HepG2 (cell line): ENCODE results near the gene VCP. TPM values are rescaled to one million over a fixed set of nuclear protein-coding genes. Genes with fewer than 3 reads are reported as not detected.

Source experiments
- ATAC-seq: fragments of 200-7000 bp; cut with Tn5 transposase; 3 replicates; pipeline ENCODE4 v1.9.1; 2020; ENCODE audit warnings: mild to moderate bottlenecking, moderate library complexity
- BruUV-seq: library from RNA; stranded (reverse); fragments of 400-500 nt; replicated peaks from 2 replicates; lab custom pipeline; 2021; lab: Mats Ljungman, UMichigan
- CTCF ChIA-PET: fragments of 300-600 bp; formaldehyde crosslinking; extraction: SDS; loops from one replicate; lab custom pipeline; 2021; ENCODE audit warnings: low total read pairs, inconsistent platforms, low intra/inter-chr PET ratio; lab: Yijun Ruan, JAX
- POLR2A ChIA-PET: fragments of 350-600 bp; sonication (Branson Sonifier 250); formaldehyde crosslinking; loops from one replicate; lab custom pipeline; 2020; ENCODE audit warnings: antibody characterized with exemption, inconsistent platforms; lab: Yijun Ruan, JAX
- DNase-seq: peaks from one replicate; pipeline ENCODE4 v3.0.0-alpha.2; 2015; ENCODE audit warnings: low spot score
- FAIRE-seq: peaks from 3 replicates; lab custom pipeline; 2011; peaks lifted over from hg19 to GRCh38; lab: Jason Lieb, UNC
- H2AFZ ChIP-seq: one replicate; pipeline ENCODE4 v1.6.1; 2011; ENCODE audit warnings: low read length, inconsistent platforms
- H3K27ac ChIP-seq: fragments of 300-600 bp; 3 replicates; pipeline ENCODE4 v1.8.0; 2011; ENCODE audit warnings: mixed run types, mild to moderate bottlenecking, mixed read lengths, low read length, inconsistent platforms; ENCODE audit not compliant: insufficient read depth; ENCODE audit errors: extremely low read length
- H3K27me3 ChIP-seq, 2 experiments: fragments of 200-600 bp in 1 of 2; 2 replicates in 1 of 2; 3 replicates in 1 of 2; pipeline versions ENCODE4 v1.6.0 to v1.8.0; 2011; ENCODE audit warnings: low read length in 2 of 2, mild to moderate bottlenecking in 2 of 2, moderate library complexity in 2 of 2, inconsistent platforms in 1 of 2; ENCODE audit not compliant: insufficient read depth in 2 of 2, control insufficient read depth in 1 of 2
- H3K36me3 ChIP-seq, 2 experiments: fragments of 200-600 bp in 1 of 2; replicated peaks in 1 of 2; 2 replicates in 1 of 2; 3 replicates in 1 of 2; pipeline versions ENCODE4 v1.5.1 to v1.8.0; 2011; ENCODE audit warnings: low read length in 2 of 2, inconsistent platforms in 1 of 2; ENCODE audit not compliant: insufficient read depth in 2 of 2, control insufficient read depth in 1 of 2
- H3K4me1 ChIP-seq: 2 replicates; pipeline ENCODE4 v1.5.1; 2012; ENCODE audit warnings: low read length, inconsistent platforms; ENCODE audit not compliant: insufficient read depth
- H3K4me2 ChIP-seq: 2 replicates; pipeline ENCODE4 v1.6.0; 2011; ENCODE audit warnings: low read depth, low read length, inconsistent platforms
- H3K4me3 ChIP-seq, 3 experiments: fragments of 200-600 bp in 1 of 3; sonication (generic), shearing (Covaris generic) in 1 of 3; replicated peaks in 1 of 3; 2 replicates each; pipeline ENCODE4 v1.5.1; 2011 to 2016; ENCODE audit warnings: low read length in 3 of 3, inconsistent platforms in 2 of 3, low read depth in 2 of 3, mild to moderate bottlenecking in 2 of 3, control low read depth in 1 of 3, mixed read lengths in 1 of 3; ENCODE audit not compliant: insufficient read depth in 1 of 3
- H3K79me2 ChIP-seq: one replicate; pipeline ENCODE4 v1.6.1; 2011; ENCODE audit warnings: low read length, inconsistent platforms; ENCODE audit not compliant: insufficient read depth
- H3K9ac ChIP-seq: 2 replicates; pipeline ENCODE4 v1.6.0; 2011; ENCODE audit warnings: mild to moderate bottlenecking, low read depth, low read length, inconsistent platforms; ENCODE audit not compliant: insufficient read depth
- H3K9me3 ChIP-seq: 2 replicates; pipeline ENCODE4 v1.5.1; 2012; ENCODE audit warnings: mild to moderate bottlenecking, low read length
- H4K20me1 ChIP-seq: 2 replicates; pipeline ENCODE4 v1.6.0; 2011; ENCODE audit warnings: inconsistent platforms, mild to moderate bottlenecking, low read length, moderate library complexity; ENCODE audit not compliant: insufficient read depth
- MXI1 ChIP-seq: IDR thresholded peaks from 3 replicates; pipeline ENCODE4 v1.6.1; 2012; ENCODE audit warnings: low read depth, low read length, inconsistent platforms, borderline replicate concordance
- NFIC ChIP-seq: IDR thresholded peaks from 2 replicates; pipeline ENCODE4 v1.6.1; 2012; ENCODE audit warnings: mild to moderate bottlenecking, low read length, inconsistent platforms
- ZNF501 ChIP-seq: sonication (generic); formaldehyde crosslinking; IDR thresholded peaks from 2 replicates; pipeline ENCODE4 v1.5.1; 2020; ENCODE audit warnings: mild to moderate bottlenecking, moderate library complexity, missing genetic modification reagents
- WGBS: methylation state at CpG from one replicate; pipeline ENCODE4 v1.1.6; 2017; ENCODE audit warnings: low lambda C conversion rate; 5-methylcytosine and 5-hydroxymethylcytosine counted together
- in situ Hi-C: cut with HindIII; loops from 2 replicates; pipeline ENCODE4 v1.10.0; 2017; ENCODE audit warnings: low pct_unique_long_range_greater_than_20kb; ENCODE audit not compliant: extremely low pct_ligation_motif_present
- intact Hi-C: fragments of 100-400 bp; cut with micrococcal nuclease; formaldehyde crosslinking; loops from one replicate; pipeline ENCODE4 v1.10.0; 2022; ENCODE audit not compliant: unreplicated experiment
- polyA plus RNA-seq, 8 experiments: library from polyadenylated mRNA; depleted of rRNA in 3 of 8; stranded (reverse) in 7 of 8; unstranded in 1 of 8; fragments of >200 nt; fragmentation: Illumina TruSeq in 4 of 8; extraction: Trizol in 4 of 8; gene quantifications; 2 replicates each; pipeline versions ENCODE4 v1.2.1 to v1.2.3, GENCODE V29; 2011 to 2016; ENCODE audit warnings: low read depth in 4 of 8, missing spikeins in 1 of 8, mixed read lengths in 1 of 8; ENCODE audit not compliant: insufficient read depth in 1 of 8
- total RNA-seq, 5 experiments: library from RNA; depleted of rRNA; stranded (reverse); fragments of >200 nt; fragmentation: Illumina TruSeq; extraction: Trizol; gene quantifications; 2 replicates each; pipeline ENCODE4 v1.2.3, GENCODE V29; 2016; ENCODE audit warnings: low read depth in 1 of 5
- TF ChIP-seq, protein P1 (sequence below): IDR thresholded peaks from 2 replicates; pipeline ENCODE4 v1.6.1; 2016

The VCP gene
- total and polyA plus RNA-seq, 2 of the 13 experiments (the other 11 are each of a cell fraction or from before 2014, with no cell fraction given) = 143 to 391 TPM

DNA sequence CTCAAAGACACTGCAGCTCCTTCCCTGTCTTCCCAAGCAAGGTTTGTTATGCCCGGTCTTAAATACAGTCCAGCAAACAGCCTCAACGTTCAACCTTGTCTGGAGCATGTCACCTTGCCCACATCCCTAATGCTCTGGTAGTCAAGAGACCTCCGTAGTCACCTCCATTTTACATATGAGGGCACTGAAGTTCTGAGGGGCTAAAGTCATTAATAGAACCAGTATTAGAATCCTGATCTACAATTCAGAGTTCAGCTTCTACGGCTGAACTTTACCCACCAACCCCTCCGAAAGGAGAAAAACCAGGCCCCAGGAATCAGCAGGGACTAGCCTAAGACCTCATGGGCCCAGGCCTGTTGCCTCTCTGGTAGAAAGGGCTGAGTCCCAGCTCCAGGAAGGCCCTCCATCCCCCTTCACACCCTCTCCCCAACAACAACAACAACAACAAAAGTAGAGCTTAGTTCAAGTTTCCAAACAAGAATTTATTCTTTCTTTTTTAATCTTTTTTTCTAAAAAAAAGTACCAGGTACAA, 31.3 kb upstream of the VCP start:
- ATAC-seq (no peak; the same call in 2 of the 3 replicates), DNase-seq (no peak), FAIRE-seq (no peak)
- Histone ChIP-seq H3K4me2 (peak overlapping the region; percentile 95), H4K20me1 (no peaks in the 10 kb centered on the region), H3K4me3 (peak overlapping the region; percentile 63 to 84 (median 69); a peak in 5 of 6 replicates), H3K4me1 (peaks cover 19% of the 10 kb centered on the region), H2AFZ (no peak overlapping the region), H3K36me3 (peaks cover 7 to 23% of the 10 kb centered on the region in 2 experiments; a peak in 4 of 5 replicates), H3K27ac (peak overlapping the region; percentile 74), H3K9me3 (no peaks in the 10 kb centered on the region), H3K27me3 (no peaks in the 10 kb centered on the region; a peak in 1 of 5 replicates), H3K79me2 (peaks cover 16% of the 10 kb centered on the region), H3K9ac (peak overlapping the region; percentile 93)
- POLR2A ChIA-PET = interaction anchor here (1.1 to 2.2 kb wide), 6 partner anchors 8 to 58 kb away, joined by 4 to 34 read pairs (median 12); partner anchors contain the start of genes ATOSB, FANCG, UNC13B and VCP
- CTCF ChIA-PET = no interaction called here
- in situ Hi-C loops (no loop called here), intact Hi-C loops (no loop called here)
- WGBS = 44% methylated on average over 5 of the region's 5 CpGs
- TF ChIP-seq ZNF501 (CRISPR knock-in tag) (peak; percentile 10; the same call in 1 of the 2 replicates), MXI1 (no peak), NFIC (0 out of 2 replicates have a peak, but pooled peaks have one; percentile 4)
- TF ChIP-seq, protein P1, sequence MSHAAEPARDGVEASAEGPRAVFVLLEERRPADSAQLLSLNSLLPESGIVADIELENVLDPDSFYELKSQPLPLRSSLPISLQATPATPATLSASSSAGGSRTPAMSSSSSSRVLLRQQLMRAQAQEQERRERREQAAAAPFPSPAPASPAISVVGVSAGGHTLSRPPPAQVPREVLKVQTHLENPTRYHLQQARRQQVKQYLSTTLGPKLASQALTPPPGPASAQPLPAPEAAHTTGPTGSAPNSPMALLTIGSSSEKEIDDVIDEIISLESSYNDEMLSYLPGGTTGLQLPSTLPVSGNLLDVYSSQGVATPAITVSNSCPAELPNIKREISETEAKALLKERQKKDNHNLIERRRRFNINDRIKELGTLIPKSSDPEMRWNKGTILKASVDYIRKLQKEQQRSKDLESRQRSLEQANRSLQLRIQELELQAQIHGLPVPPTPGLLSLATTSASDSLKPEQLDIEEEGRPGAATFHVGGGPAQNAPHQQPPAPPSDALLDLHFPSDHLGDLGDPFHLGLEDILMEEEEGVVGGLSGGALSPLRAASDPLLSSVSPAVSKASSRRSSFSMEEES (CRISPR knock-in tag) = 0 out of 2 replicates have a peak, but pooled peaks have one; percentile 4
- TSS peak; percentile 82 for BruUV-seq
